Retinal pigment epithelial cell (primary cell): ENCODE data around the gene RASAL2.

Experiments used
- DNase-seq: peaks from one replicate; pipeline ENCODE4 v3.0.0-alpha.2; 2010; ENCODE audit warnings: low read depth
- H3K4me3 ChIP-seq: 2 replicates; pipeline ENCODE4 v1.5.1; 2011; ENCODE audit warnings: mild to moderate bottlenecking, low read length, control low read depth, moderate library complexity
- CTCF ChIP-seq: conservative IDR thresholded peaks from 2 replicates; pipeline ENCODE4 v1.5.1; 2011; ENCODE audit warnings: low read depth, low read length, control low read depth, inconsistent platforms

The RASAL2 gene

GRCh38 chr1:178495741-178496409, 402.0 kb downstream of the RASAL2 start:
- DNase-seq: no peak
- no peak for TF ChIP-seq CTCF
- H3K4me3 ChIP-seq: no peak overlapping the region

DNA sequence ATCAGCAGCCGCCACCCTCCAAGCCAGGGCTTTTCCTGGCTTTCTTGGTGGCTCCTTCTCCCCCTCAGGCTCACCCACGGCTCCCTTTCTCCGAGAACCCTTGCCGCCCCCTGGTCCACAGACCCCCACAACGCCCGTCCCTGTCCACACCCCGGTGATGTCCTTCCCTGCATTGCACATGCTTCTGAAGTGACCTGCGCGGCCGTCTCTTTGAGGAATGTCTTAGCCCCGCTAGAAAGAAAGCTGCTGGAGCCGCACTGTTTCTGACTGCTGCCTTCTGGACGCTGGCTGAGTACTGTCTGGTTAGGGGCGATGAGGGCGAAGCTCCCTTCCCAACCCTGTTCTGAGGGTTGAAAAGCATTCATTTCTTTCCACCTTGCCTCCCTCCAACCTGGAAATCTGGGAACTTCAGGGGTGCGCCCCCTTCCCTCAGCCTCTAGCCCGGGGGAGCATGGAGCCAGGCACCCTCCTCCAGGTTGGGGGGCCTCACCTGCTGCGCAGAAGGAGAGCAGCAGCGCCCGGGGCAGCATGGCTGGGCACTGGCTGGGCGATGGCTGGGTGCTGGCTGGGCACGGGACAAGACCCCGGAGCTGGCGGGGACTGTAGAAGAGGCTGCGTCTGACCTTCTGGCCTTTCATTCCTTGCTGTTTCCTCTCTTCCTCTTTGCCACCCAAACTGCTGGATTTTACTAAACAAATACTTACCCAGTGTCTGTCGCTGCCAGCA, 402.7 kb downstream of the RASAL2 start, which contains the start of gene CLEC20A:
CLEC20A (minus strand) TSS at position 555 of the 726 bp plus-strand sequence; CDS start at position 530, 25 bp downstream.
- no peak within 1 kb of the TSS for H3K4me3 ChIP-seq
- no peak for TF ChIP-seq CTCF
- no peak for DNase-seq

GRCh38 chr1:178497903-178498478, 404.1 kb downstream of the RASAL2 start:
- no peak for TF ChIP-seq CTCF
- no peak overlapping the region for H3K4me3 ChIP-seq
- DNase-seq: no peak

- TF ChIP-seq CTCF: no peak
- H3K4me3 ChIP-seq: no peak overlapping the region
- no peak for DNase-seq
These were observed 405.2 kb downstream of the RASAL2 start for GRCh38 chr1:178498896-178499675.

DNA sequence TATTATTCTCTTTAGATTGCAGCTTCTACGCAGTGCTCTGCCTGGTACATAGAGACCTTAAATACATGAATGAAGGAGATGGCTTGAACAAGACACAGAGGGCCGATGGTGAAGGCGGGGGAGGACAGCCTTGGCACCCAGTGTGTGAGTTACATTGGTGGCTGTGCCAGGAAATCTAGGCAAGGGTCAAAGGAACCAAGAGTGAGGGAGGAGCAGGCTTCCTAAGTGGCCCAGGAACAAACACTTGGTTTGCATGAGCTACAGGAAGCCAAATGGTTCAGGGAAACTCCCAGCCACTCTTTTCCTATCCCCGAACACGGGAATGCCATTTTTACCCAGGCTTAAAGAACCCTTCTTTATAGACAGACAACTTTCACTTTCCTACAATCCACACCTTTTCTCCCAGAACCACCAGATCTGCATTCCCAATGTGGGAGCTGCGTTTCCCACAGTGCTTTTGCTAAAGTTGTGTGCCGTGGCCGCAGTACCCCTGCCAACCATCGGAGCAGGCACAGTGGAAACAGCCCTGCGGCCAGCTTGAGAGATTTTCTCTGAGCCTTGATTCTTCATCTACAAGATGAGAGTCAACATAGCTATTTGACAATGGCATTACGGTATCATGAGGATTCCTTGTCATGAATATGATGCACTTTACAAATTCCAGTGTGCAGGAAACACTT, 406.3 kb downstream of the RASAL2 start:
- no peak for DNase-seq
- peak; percentile 43 for TF ChIP-seq CTCF

DNA sequence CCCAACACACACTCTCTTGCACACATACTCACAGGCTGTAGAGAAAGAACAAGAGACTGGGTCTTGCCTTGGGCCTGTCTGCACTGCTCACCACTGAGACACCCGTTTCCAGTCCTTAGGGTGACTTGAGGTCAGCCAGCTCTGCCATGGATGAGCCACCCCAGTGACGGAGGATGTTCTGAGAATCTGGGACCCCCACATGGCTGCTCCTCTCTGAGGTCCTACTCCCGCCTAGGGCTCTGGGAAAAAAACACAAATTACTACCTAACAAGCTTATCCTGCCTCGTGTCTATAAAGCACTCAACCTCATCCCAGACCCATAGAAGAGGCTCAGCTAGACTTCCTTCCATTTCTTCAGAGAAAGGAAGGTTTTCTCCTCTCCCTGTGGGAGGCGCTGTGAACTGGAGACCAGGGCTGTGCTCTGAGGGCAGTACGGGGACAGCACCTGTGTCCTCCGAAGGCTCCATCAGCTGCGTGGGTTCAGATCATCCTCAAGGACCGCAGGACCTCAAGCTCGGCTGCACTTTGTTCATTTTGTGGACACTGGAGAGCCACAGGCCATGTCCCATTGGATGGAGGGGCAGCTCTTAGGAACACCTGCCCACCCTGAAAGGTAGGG, 407.1 kb downstream of the RASAL2 start:
- no peak for TF ChIP-seq CTCF
- H3K4me3 ChIP-seq: no peak overlapping the region
- no peak for DNase-seq

More for the DNA sequence above, 406.3 kb downstream of the RASAL2 start:
- no peak overlapping the region for H3K4me3 ChIP-seq
